CD4-positive, CD25-positive, alpha-beta regulatory T cell (primary cell): ENCODE data around the gene AGPAT4. TPM values are rescaled to one million over a fixed set of nuclear protein-coding genes. Genes with fewer than 3 reads are reported as not detected.
A peak's percentile ranks its signal among the peaks of the same experiment; 100 is the strongest.

ENCODE experiments used
- ATAC-seq, 2 donors: fragments of 150-1000 bp; cut with Tn5 transposase; one replicate each; pipeline ENCODE4 v1.10.0; 2021; ENCODE audit warnings: low read depth in 2 of 2, moderate number of reproducible peaks in 2 of 2, moderate library complexity in 1 of 2
- DNase-seq, 3 donors: peaks; one replicate each; pipeline versions ENCODE4 v3.0.0 to v3.0.0-alpha.2; 2012 to 2022; ENCODE audit warnings: mixed read lengths in 1 of 3
- H3K27ac ChIP-seq: one replicate; pipeline ENCODE4 v1.7.0; 2013; ENCODE audit warnings: mild to moderate bottlenecking, low read length; ENCODE audit not compliant: insufficient read depth, poor library complexity, severe bottlenecking
- H3K27me3 ChIP-seq: one replicate; pipeline ENCODE4 v1.7.0; 2013; ENCODE audit warnings: low read length; ENCODE audit not compliant: control insufficient read depth, insufficient read depth
- H3K36me3 ChIP-seq: one replicate; pipeline ENCODE4 v1.7.0; 2013; ENCODE audit warnings: mild to moderate bottlenecking, low read length, moderate library complexity; ENCODE audit not compliant: control insufficient read depth, insufficient read depth
- H3K4me1 ChIP-seq: 2 replicates; pipeline ENCODE4 v1.7.0; 2013; ENCODE audit warnings: mild to moderate bottlenecking, low read length; ENCODE audit not compliant: insufficient read depth, control insufficient read depth, poor library complexity, severe bottlenecking
- H3K4me3 ChIP-seq: one replicate; pipeline ENCODE4 v1.7.0; 2013; ENCODE audit warnings: low read depth, mild to moderate bottlenecking, low read length, moderate library complexity
- H3K9me3 ChIP-seq, 2 experiments: 1 replicate in 1 of 2; 2 replicates in 1 of 2; pipeline ENCODE4 v1.7.0; 2013; ENCODE audit warnings: low read length in 2 of 2, mild to moderate bottlenecking in 1 of 2, moderate library complexity in 1 of 2; ENCODE audit not compliant: control insufficient read depth in 2 of 2
- H3K27ac Mint-ChIP-seq, 3 donors: one replicate each; pipeline ENCODE4 v1.8.0; 2020 to 2022; ENCODE audit warnings: mild to moderate bottlenecking in 3 of 3, mixed read lengths in 3 of 3, moderate library complexity in 2 of 3
- H3K27me3 Mint-ChIP-seq: one replicate; pipeline ENCODE4 v1.8.0; 2022; ENCODE audit warnings: mild to moderate bottlenecking, mixed read lengths
- H3K36me3 Mint-ChIP-seq: one replicate; pipeline ENCODE4 v1.8.0; 2020; ENCODE audit warnings: mixed read lengths
- H3K4me1 Mint-ChIP-seq, 4 donors: one replicate each; pipeline ENCODE4 v1.8.0; 2020 to 2022; ENCODE audit warnings: mixed read lengths in 4 of 4, mild to moderate bottlenecking in 1 of 4
- H3K4me3 Mint-ChIP-seq, 4 donors: one replicate each; pipeline ENCODE4 v1.8.0; 2020 to 2022; ENCODE audit warnings: mild to moderate bottlenecking in 4 of 4, mixed read lengths in 4 of 4, moderate library complexity in 3 of 4
- H3K9me3 Mint-ChIP-seq, 7 donors: one replicate each; pipeline ENCODE4 v1.8.0; 2020 to 2022; ENCODE audit warnings: mixed read lengths in 7 of 7, mild to moderate bottlenecking in 3 of 7, moderate library complexity in 2 of 7
- polyA plus RNA-seq, 4 donors: library from polyadenylated mRNA; unstranded; fragments of 300-500 nt; fragmentation: Illumina TruSeq; gene quantifications; one replicate each; pipeline ENCODE4 v1.2.3, GENCODE V29; 2021
- total RNA-seq: library from RNA; stranded (reverse); gene quantifications from one replicate; pipeline ENCODE4 v1.2.3, GENCODE V29; 2022

AGPAT4 gene
- total and polyA plus RNA-seq, 5 donors from 2014 or later, result 2.4 to 14.6 (median 4.1) TPM

DNA sequence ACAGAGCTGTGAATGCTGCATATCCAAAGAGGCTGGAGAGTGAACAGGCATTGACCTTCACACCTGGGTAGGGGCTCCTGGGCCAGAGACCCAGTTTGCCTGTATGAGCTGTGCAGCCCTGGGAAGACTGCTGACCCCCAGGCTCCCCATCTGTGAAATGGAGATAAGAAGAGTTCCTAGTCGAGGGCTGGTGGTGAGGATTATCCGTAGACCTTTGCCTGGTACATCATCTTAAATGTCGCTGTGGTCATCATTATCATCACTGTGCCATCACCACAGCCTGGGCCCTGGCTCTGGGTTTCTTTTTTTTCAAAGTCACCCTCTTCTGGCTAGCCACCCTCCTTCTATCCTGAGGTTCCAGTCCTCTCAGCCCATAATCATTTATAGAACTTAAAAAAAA is 12.0 kb downstream of the AGPAT4 start:
- no peak for ATAC-seq

DNA sequence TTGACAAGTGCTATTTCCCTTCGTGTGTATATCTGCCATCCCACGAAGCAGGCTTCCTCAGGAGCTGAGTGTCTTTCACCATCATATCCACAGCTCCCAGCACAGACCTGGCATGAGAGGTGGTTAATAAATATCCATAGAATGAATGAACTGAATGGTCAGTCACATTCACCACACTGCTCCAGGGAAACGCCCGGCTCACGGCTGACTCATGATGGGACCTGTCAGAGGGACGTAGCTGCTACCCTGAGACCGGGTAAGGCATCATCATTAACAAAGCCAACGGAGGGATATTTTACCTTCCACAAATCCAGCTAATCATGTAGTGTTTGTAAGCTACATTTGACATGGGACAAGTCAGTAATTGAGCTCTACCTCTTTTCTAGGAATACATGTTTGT is 12.5 kb downstream of the AGPAT4 start:
- Histone ChIP-seq H3K27ac (no peak overlapping the region), H3K4me3 (no peak overlapping the region), H3K4me1 (no peaks in the 10 kb centered on the region), H3K36me3 (no peaks in the 10 kb centered on the region), H3K27me3 (no peaks in the 10 kb centered on the region), H3K9me3 (no peaks in the 10 kb centered on the region)
- no peak overlapping the region for H3K4me3 Mint-ChIP-seq
- no peak for ATAC-seq
- no peaks in the 10 kb centered on the region for H3K9me3 Mint-ChIP-seq
- no peaks in the 10 kb centered on the region for H3K27me3 Mint-ChIP-seq
- peaks cover 0 to 7% (median 3%) of the 10 kb centered on the region in 4 donors for H3K4me1 Mint-ChIP-seq
- H3K36me3 Mint-ChIP-seq, result peaks cover 16% of the 10 kb centered on the region
- DNase-seq, result no peak
- no peak overlapping the region for H3K27ac Mint-ChIP-seq

More for the DNA sequence above, 12.0 kb downstream of the AGPAT4 start:
- Histone ChIP-seq H3K27ac (no peak overlapping the region), H3K36me3 (no peaks in the 10 kb centered on the region), H3K4me1 (no peaks in the 10 kb centered on the region), H3K4me3 (no peak overlapping the region), H3K9me3 (no peaks in the 10 kb centered on the region), H3K27me3 (no peaks in the 10 kb centered on the region)
- Mint-ChIP-seq H3K4me1 (peaks cover 0 to 9% (median 3%) of the 10 kb centered on the region in 4 donors), H3K27ac (peak overlapping the region in 1 of 3 donors; percentile 59), H3K9me3 (no peaks in the 10 kb centered on the region), H3K27me3 (no peaks in the 10 kb centered on the region), H3K4me3 (no peak overlapping the region), H3K36me3 (peaks cover 16% of the 10 kb centered on the region)
- DNase-seq, result no peak

DNA sequence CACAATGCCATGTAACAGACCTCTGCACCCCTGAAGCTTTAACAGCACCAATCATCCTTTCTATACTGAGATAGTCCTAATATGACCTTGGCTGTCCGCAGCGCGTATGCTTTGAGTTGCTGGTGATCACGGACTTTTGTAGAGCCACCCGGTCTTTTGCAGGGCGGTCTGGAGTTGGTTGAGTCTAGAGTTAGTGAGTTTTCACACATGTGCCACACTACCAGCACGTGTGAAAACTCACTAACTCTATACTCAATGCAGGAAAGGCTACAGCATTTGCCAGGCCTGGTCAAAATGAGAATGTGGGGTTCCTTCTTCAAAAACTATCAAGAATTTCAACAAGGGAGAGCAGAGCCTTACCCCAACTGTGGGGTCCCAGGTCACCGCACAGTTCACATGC is 14.6 kb downstream of the AGPAT4 start:
- ATAC-seq, result no peak

DNA sequence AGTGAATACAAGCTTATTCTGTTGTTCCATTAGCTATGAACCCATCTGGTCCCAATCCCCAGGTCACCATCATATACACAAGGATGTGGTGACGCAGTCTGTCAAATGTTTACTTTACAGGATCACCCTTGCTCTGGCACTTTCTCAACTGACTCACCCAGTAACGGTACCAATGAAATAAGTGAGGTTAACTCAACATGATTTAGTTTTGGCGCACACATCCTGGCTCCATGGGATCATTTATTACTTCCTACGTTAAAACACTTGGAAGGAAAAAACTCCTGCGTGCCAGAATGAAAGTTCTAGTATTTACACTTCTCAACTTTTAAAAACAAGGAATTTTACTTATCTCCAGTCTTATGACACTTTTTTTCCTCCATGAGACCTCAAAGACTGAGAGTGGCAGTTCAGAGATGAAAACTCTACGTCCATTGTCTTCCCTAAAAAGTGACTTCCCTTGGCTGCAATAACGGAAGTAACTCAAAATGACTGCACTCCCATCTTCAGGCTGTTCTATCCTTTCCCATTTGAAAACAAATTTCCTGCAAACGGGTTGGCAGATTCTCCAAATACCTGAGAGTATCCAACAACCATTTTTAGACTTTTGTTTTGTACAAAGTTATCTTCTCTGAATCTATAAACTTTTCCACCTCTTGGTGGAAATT is 15.9 kb downstream of the AGPAT4 start:
- no peaks in the 10 kb centered on the region for H3K36me3 ChIP-seq
- Mint-ChIP-seq H3K36me3 (peaks cover 16% of the 10 kb centered on the region), H3K27me3 (no peaks in the 10 kb centered on the region), H3K27ac (no peak overlapping the region), H3K9me3 (no peaks in the 10 kb centered on the region), H3K4me3 (no peak overlapping the region), H3K4me1 (peaks cover 0 to 7% (median 2%) of the 10 kb centered on the region in 4 donors)
- DNase-seq, result no peak
- no peaks in the 10 kb centered on the region for H3K4me1 ChIP-seq
- no peak for ATAC-seq
- no peak overlapping the region for H3K27ac ChIP-seq
- no peaks in the 10 kb centered on the region for H3K9me3 ChIP-seq
- no peaks in the 10 kb centered on the region for H3K27me3 ChIP-seq
- H3K4me3 ChIP-seq, result no peak overlapping the region

More for the DNA sequence above, 14.6 kb downstream of the AGPAT4 start:
- peaks cover 16% of the 10 kb centered on the region for H3K36me3 Mint-ChIP-seq
- Histone ChIP-seq H3K27me3 (no peaks in the 10 kb centered on the region), H3K36me3 (no peaks in the 10 kb centered on the region), H3K4me3 (no peak overlapping the region), H3K27ac (no peak overlapping the region), H3K4me1 (no peaks in the 10 kb centered on the region), H3K9me3 (no peaks in the 10 kb centered on the region)
- no peaks in the 10 kb centered on the region for H3K27me3 Mint-ChIP-seq
- DNase-seq, result no peak
- H3K27ac Mint-ChIP-seq, result peak overlapping the region in 1 of 3 donors; percentile 26
- peaks cover 0 to 7% (median 2%) of the 10 kb centered on the region in 4 donors for H3K4me1 Mint-ChIP-seq
- no peak overlapping the region for H3K4me3 Mint-ChIP-seq
- no peaks in the 10 kb centered on the region for H3K9me3 Mint-ChIP-seq

DNA sequence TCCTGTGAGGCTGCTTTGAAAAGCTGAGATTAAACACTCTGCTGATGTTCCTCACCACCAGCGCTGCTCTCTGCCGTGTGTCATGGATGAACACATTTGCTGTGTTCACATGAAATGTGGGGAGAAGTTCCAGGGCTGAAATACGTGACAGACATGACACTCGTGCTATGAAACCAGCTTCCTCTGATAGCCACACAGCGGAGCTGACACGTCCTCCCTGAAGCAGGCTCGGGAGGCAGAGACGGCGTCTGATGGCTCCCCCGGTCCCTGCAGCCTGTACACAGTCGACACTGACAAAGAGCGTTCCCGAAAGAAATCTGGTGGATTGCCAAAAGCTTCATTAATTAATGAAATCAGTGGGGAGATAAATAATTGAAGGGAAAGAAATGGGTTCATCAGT is 17.5 kb downstream of the AGPAT4 start:
- Histone ChIP-seq H3K36me3 (no peaks in the 10 kb centered on the region), H3K9me3 (no peaks in the 10 kb centered on the region), H3K4me3 (no peak overlapping the region), H3K4me1 (no peaks in the 10 kb centered on the region), H3K27ac (no peak overlapping the region), H3K27me3 (no peaks in the 10 kb centered on the region)
- ATAC-seq (no peak), DNase-seq (no peak)
- Mint-ChIP-seq H3K9me3 (no peaks in the 10 kb centered on the region), H3K27ac (no peak overlapping the region), H3K36me3 (peaks cover 9% of the 10 kb centered on the region), H3K27me3 (no peaks in the 10 kb centered on the region), H3K4me3 (no peak overlapping the region), H3K4me1 (peaks cover 0 to 7% (median under 1%) of the 10 kb centered on the region in 4 donors)

DNA sequence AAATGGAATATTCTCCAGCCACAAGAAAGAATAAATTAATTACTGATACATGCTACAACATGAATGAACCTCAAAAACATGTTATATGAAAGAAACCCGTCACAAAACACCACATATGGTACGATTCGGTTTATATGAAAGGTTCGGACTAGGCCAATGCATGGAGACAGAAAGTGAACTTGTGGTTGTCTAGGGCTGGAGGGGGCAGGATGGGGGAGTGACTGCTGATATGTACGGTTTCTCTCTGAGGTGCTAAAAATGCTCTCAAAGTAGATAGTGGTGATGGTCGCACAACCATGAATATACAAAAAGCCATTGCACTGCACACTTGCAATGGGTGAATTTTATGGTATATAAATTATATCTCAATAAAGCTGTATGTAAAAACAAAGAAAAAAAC is 18.3 kb downstream of the AGPAT4 start:
- Histone ChIP-seq H3K4me1 (no peaks in the 10 kb centered on the region), H3K27ac (no peak overlapping the region), H3K4me3 (no peak overlapping the region), H3K27me3 (no peaks in the 10 kb centered on the region), H3K36me3 (no peaks in the 10 kb centered on the region), H3K9me3 (no peaks in the 10 kb centered on the region)
- Mint-ChIP-seq H3K27me3 (no peaks in the 10 kb centered on the region), H3K4me1 (peaks cover 0 to 10% (median under 1%) of the 10 kb centered on the region in 4 donors), H3K27ac (no peak overlapping the region), H3K9me3 (no peaks in the 10 kb centered on the region), H3K4me3 (no peak overlapping the region), H3K36me3 (peaks cover 5% of the 10 kb centered on the region)
- DNase-seq (no peak), ATAC-seq (no peak)

DNA sequence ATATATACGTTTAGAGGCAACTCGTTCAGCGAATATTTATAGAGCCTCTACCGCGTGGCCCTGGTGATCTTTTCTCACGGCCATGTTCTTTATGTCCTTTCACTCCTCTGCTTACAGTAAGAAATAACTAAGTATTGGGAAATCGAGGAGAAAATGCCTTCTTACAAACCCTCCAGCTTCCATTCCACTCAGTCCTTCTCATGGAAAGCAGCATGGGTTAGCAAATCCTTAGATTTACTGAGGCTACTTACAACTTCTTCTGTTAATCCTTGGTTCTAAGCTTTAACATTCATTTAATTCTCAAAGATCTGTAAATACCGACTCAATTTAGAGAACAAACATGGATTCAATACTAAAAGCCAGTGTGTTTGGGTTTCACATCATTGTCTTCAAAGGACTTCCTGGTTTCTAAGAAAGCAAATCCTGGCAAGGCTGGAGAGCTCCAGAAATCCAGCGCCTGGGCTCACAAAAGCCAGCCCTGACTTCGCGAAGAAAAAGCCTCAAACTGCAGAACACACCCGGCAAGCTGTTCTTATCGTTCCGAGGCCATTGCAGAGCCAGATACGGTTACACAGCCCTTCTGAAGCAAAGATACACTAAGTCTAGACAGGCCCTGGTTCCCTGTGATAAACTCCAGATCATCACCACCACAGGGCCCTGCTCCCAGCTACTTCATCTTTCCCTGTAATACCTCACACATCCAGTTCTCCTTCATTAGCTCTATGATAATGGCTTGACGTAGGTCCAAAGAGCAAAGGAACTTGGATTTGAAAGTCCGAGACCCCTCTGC is 19.2 kb downstream of the AGPAT4 start:
- Histone ChIP-seq H3K27me3 (no peaks in the 10 kb centered on the region), H3K4me1 (no peaks in the 10 kb centered on the region), H3K4me3 (no peak overlapping the region), H3K27ac (no peak overlapping the region), H3K36me3 (no peaks in the 10 kb centered on the region), H3K9me3 (no peaks in the 10 kb centered on the region)
- Mint-ChIP-seq H3K9me3 (peaks cover 0 to 3% (median 0%) of the 10 kb centered on the region in 7 donors), H3K27ac (no peak overlapping the region), H3K4me3 (no peak overlapping the region), H3K4me1 (peaks cover 0 to 10% (median under 1%) of the 10 kb centered on the region in 4 donors), H3K36me3 (peaks cover 3% of the 10 kb centered on the region), H3K27me3 (no peaks in the 10 kb centered on the region)
- ATAC-seq (no peak), DNase-seq (no peak)
